WERI-Rb-1 (cell line): ENCODE measurements around the gene UFD1.

Source experiments
- DNase-seq: peaks from one replicate; pipeline ENCODE4 v3.0.0-alpha.2; 2020
- H3K27ac ChIP-seq: fragments of 250-450 bp; sonication (Bioruptor Pico); 2 replicates; pipeline ENCODE4 v1.5.1; 2020; ENCODE audit warnings: mild to moderate bottlenecking, moderate library complexity
- H3K27me3 ChIP-seq: fragments of 250-450 bp; sonication (Bioruptor Pico); 2 replicates; pipeline ENCODE4 v1.5.1; 2021; ENCODE audit warnings: mild to moderate bottlenecking, low read depth, moderate library complexity; ENCODE audit not compliant: insufficient read depth, severe bottlenecking
- H3K36me3 ChIP-seq: fragments of 250-450 bp; sonication (Bioruptor Pico); 2 replicates; pipeline ENCODE4 v1.5.1; 2020; ENCODE audit warnings: mild to moderate bottlenecking, moderate library complexity
- H3K4me3 ChIP-seq: 2 replicates; pipeline ENCODE4 v1.5.1; 2011; ENCODE audit warnings: low read depth, mild to moderate bottlenecking, control low read depth, low read length
- H3K9me3 ChIP-seq: fragments of 250-450 bp; sonication (Bioruptor Pico); 2 replicates; pipeline ENCODE4 v1.5.1; 2021; ENCODE audit warnings: mild to moderate bottlenecking, moderate library complexity; ENCODE audit not compliant: severe bottlenecking
- TF ChIP-seq, protein P1 (sequence below): IDR thresholded peaks from 2 replicates; pipeline ENCODE4 v1.5.1; 2011; ENCODE audit warnings: low read depth, mild to moderate bottlenecking, control low read depth, inconsistent platforms, low read length

UFD1 gene

DNA sequence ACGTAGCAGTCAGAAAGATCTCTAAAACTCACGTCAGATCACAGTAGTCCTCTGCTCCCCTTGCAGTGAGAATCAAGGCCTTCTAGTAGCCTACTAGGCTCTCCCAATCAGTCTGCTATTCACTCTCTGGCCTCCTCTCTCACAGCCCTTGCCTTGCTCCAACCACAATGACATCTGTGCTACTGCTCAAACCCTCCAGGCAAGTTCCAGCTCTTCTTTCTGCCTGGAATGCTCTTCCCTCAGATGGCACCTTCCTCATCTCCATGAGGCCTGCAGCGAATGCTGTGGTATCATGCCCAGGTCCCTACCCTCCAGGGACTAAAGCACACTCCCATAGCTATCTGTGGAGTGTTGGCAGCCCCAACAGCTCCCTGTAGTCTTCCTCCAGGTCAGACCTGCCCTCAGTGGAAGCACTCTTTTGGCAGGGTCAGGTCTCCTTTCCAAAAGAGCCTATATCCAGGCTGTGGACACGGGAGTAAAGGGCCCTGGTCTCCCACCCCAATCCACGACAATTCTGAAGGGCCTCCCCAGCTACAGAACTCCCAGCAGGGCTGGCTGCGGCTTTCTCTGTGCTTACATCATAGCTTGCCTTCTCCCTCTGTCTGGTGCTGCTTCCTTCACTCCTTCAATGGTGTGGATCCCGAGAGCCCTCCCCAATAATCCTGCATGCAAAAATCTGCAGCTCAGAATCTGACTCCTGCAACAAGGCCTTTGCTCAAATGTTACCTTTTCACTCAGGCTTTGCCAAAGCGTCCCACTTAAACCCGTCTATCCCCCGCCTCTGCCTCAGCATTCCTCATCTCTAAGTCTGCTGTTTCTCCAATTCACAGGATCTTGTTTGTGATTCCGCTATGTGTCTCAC lies 56.3 kb downstream of the UFD1 start:
- H3K36me3 ChIP-seq, result peaks cover 3% of the 10 kb centered on the region; the same call in 1 of the 2 replicates
- TF ChIP-seq, protein P1, sequence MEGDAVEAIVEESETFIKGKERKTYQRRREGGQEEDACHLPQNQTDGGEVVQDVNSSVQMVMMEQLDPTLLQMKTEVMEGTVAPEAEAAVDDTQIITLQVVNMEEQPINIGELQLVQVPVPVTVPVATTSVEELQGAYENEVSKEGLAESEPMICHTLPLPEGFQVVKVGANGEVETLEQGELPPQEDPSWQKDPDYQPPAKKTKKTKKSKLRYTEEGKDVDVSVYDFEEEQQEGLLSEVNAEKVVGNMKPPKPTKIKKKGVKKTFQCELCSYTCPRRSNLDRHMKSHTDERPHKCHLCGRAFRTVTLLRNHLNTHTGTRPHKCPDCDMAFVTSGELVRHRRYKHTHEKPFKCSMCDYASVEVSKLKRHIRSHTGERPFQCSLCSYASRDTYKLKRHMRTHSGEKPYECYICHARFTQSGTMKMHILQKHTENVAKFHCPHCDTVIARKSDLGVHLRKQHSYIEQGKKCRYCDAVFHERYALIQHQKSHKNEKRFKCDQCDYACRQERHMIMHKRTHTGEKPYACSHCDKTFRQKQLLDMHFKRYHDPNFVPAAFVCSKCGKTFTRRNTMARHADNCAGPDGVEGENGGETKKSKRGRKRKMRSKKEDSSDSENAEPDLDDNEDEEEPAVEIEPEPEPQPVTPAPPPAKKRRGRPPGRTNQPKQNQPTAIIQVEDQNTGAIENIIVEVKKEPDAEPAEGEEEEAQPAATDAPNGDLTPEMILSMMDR, result no peak
- H3K9me3 ChIP-seq, result no peaks in the 10 kb centered on the region
- no peak overlapping the region for H3K4me3 ChIP-seq
- H3K27ac ChIP-seq, result no peak overlapping the region
- H3K27me3 ChIP-seq, result no peaks in the 10 kb centered on the region
- DNase-seq, result no peak

DNA sequence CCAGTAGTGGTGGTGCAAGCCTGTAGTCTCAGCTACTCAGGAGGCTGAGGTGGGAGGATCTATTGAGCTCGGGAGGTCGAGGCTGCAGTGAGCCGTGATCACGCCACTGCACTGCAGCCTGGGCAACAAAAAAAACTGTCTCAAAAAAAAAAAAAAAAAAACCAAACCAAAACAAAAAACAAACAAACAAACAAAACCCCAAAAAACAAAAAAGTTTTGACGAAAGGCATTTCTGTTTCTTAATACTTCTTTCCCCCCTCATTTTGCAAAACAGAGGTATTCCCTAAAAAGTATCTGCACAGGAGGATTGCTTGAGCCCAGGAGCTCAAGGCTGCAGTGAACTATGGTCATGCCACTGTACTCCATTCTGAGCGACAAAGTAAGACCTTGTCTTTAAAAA lies 58.7 kb downstream of the UFD1 start:
- H3K27ac ChIP-seq, result no peak overlapping the region
- peaks cover 7% of the 10 kb centered on the region; the same call in 1 of the 2 replicates for H3K36me3 ChIP-seq
- DNase-seq, result no peak
- no peaks in the 10 kb centered on the region for H3K27me3 ChIP-seq
- no peak overlapping the region for H3K4me3 ChIP-seq
- TF ChIP-seq, protein P1, result no peak
- H3K9me3 ChIP-seq, result no peaks in the 10 kb centered on the region

DNA sequence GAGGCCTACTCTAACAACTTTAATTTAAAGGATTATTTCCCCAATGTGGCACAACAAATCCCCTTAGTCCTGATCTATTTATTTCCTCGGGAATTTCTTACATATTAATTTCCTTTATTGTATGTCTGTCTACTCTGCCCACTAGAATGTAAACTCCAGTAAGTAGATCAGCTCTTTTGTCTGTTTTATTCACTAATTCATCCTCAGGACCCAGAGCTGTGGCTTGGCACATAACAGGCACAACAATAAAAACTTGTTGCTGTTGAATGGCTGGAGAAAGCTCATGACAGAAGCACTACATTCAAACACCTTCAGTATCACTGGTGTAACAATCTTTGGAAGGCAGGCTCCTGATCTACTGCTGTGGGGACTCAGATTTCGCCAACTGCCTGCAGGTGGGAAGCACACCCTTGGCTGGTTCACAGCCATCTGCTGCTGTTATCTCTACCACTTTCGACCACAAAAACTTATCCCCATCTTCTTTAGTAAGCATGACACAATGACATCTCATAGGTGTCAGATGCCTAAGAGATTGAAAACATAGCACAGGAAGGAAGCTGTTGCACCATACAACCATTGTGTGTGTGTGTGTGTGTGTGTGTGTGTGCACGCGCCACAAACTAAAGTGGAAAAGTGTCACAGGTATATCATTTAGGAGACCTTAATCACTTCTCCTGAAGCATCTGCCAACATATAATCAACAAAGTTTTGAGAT lies 59.4 kb downstream of the UFD1 start:
- Histone ChIP-seq H3K36me3 (peaks cover 7% of the 10 kb centered on the region; the same call in 1 of the 2 replicates), H3K4me3 (no peak overlapping the region), H3K9me3 (no peaks in the 10 kb centered on the region), H3K27me3 (no peaks in the 10 kb centered on the region), H3K27ac (no peak overlapping the region)
- TF ChIP-seq, protein P1, result no peak
- DNase-seq, result no peak

DNA sequence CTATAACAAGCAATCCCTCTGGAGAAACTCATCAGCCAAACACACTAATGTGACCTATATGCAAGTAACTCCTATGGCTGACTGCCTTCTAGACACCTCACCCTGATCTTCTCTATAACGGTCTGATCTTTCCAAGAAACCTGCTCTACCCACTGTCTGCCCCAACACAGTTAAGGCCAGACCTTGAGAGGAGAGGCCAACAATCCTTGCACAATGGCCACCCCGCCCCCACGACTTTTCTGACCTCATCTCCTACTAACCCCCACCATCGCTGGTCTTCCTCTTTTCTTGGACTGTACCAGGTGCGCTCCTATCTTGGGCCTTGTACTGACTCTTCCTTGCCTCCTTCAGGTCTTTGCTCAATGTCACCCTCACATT lies 59.9 kb downstream of the UFD1 start:
- Histone ChIP-seq H3K36me3 (peaks cover 7% of the 10 kb centered on the region; the same call in 1 of the 2 replicates), H3K27me3 (no peaks in the 10 kb centered on the region), H3K4me3 (no peak overlapping the region), H3K27ac (no peak overlapping the region), H3K9me3 (no peaks in the 10 kb centered on the region)
- TF ChIP-seq, protein P1, result no peak
- no peak for DNase-seq

DNA sequence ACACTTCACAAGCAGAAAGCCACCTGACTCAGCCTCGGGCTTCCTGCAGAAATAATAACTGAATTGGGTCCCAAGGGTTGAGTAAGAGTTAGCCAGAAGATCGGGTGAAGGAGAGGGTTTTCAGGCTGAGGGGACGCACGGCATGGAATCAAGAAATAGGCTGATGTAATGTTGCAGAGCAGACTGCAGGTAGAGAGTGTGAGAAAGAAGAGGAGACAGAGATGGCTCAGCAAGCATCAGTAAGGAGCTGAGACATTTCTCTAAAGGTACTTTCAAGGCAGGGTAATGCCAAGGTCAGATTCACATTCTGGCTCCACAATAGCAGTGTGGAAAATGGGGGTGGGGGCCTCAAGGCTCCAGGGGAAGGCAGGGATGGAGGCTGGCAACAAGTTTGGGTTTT lies 66.1 kb downstream of the UFD1 start:
- H3K36me3 ChIP-seq, result peaks cover 29% of the 10 kb centered on the region
- H3K27ac ChIP-seq, result no peak overlapping the region
- DNase-seq, result no peak
- H3K4me3 ChIP-seq, result no peak overlapping the region
- H3K9me3 ChIP-seq, result no peaks in the 10 kb centered on the region
- TF ChIP-seq, protein P1, result no peak
- no peaks in the 10 kb centered on the region for H3K27me3 ChIP-seq
